Ovary (tissue), 3 donors: Measurements from ENCODE around the gene CHD6.

Experiments used
- EP300 ChIP-seq: sonication (generic); formaldehyde crosslinking; IDR thresholded peaks from one replicate; pipeline ENCODE4 v1.6.1; 2017; ENCODE audit warnings: antibody characterized with exemption
- POLR2A ChIP-seq: fragments of 450-650 bp; IDR thresholded peaks from one replicate; pipeline ENCODE4 v1.6.1; 2017; ENCODE audit warnings: antibody characterized with exemption, mild to moderate bottlenecking, moderate library complexity
- TF ChIP-seq, protein P1 (sequence below), 3 donors: fragments of 450-650 bp in 2 of 3; fragments of 200-600 bp in 1 of 3; IDR thresholded peaks; one replicate each; pipeline versions ENCODE4 v1.5.1 to v1.8.0; 2016 to 2022; ENCODE audit warnings: antibody characterized with exemption in 3 of 3, mild to moderate bottlenecking in 1 of 3
- donor health status: DM: no; HTN: no; CAD: no.

GRCh38 chr20:41507851-41508250, 110.3 kb downstream of the CHD6 start:
- TF ChIP-seq, protein P1, sequence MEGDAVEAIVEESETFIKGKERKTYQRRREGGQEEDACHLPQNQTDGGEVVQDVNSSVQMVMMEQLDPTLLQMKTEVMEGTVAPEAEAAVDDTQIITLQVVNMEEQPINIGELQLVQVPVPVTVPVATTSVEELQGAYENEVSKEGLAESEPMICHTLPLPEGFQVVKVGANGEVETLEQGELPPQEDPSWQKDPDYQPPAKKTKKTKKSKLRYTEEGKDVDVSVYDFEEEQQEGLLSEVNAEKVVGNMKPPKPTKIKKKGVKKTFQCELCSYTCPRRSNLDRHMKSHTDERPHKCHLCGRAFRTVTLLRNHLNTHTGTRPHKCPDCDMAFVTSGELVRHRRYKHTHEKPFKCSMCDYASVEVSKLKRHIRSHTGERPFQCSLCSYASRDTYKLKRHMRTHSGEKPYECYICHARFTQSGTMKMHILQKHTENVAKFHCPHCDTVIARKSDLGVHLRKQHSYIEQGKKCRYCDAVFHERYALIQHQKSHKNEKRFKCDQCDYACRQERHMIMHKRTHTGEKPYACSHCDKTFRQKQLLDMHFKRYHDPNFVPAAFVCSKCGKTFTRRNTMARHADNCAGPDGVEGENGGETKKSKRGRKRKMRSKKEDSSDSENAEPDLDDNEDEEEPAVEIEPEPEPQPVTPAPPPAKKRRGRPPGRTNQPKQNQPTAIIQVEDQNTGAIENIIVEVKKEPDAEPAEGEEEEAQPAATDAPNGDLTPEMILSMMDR (IDR thresholded peaks at IDR 0.05) = no peak
- no peak for TF ChIP-seq POLR2A
- TF ChIP-seq EP300 = no peak
